ENCODE measurements around the gene P4HTM. TPM values are rescaled to one million over a fixed set of nuclear protein-coding genes. Genes with fewer than 3 reads are reported as not detected.

The P4HTM gene, protein sequence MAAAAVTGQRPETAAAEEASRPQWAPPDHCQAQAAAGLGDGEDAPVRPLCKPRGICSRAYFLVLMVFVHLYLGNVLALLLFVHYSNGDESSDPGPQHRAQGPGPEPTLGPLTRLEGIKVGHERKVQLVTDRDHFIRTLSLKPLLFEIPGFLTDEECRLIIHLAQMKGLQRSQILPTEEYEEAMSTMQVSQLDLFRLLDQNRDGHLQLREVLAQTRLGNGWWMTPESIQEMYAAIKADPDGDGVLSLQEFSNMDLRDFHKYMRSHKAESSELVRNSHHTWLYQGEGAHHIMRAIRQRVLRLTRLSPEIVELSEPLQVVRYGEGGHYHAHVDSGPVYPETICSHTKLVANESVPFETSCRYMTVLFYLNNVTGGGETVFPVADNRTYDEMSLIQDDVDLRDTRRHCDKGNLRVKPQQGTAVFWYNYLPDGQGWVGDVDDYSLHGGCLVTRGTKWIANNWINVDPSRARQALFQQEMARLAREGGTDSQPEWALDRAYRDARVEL
- total RNA-seq (2012; rRNA removed): 11.4 and 15.2 TPM in 2 replicates

DNA sequence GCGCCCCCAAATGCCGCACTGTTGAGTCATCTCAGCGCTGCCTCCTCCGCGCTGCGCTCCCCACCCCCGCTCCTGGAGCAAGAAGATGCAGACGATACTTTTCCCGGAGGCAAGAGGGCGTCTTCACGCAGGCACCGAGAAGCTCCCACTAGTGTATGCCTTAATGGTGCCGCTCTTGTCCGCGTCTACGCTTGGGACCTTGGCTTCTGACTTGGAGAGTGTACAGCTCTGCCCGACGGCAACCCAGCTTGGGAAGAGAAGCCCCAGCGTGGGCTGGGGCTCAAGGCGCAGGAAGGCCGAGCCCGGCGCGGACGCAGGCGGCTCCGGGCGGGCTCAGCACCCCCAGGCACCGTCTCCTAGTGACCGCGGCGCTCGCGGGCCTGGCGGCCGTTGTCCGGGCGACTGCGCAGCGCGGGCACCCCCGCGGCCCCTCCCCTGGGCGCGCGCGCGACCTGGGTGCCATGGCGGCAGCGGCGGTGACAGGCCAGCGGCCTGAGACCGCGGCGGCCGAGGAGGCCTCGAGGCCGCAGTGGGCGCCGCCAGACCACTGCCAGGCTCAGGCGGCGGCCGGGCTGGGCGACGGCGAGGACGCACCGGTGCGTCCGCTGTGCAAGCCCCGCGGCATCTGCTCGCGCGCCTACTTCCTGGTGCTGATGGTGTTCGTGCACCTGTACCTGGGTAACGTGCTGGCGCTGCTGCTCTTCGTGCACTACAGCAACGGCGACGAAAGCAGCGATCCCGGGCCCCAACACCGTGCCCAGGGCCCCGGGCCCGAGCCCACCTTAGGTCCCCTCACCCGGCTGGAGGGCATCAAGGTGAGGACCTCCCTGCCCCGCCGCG, at the start of gene P4HTM:
Gene P4HTM, plus strand, starts transcription at position 446 of the 840 bp plus-strand sequence. Its CDS starts 16 bp downstream, at position 462.
- H3K4me1 ChIP-seq (ENCODE audit: control insufficient read depth, insufficient read depth, low read length): peaks cover 22% of the 10 kb centered on the region

DNA sequence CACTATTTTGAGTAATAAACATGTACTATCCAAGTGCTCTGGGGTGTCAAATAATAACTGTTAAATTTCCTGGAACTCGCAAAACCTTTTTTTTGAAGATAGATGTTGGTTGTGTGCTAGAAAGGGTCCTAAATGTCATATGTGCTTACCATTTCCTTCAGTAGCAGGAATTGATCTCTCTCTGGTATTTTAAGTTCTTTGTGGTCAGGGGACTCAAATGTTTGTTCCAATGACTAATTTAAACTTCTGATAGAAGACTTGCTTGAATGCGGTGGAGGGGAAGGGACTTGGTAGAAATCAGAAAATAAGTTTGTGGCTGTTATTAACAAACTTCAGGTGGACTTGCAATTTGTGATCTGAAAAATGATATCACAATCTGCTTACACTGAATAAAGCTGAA, 44.6 kb upstream of the P4HTM start:
- no peak overlapping the region for H3K9ac ChIP-seq (ENCODE audit: low read depth, low read length)
- no peaks in the 10 kb centered on the region for H3K4me1 ChIP-seq (ENCODE audit: control insufficient read depth, insufficient read depth, low read length)
- H3K27me3 ChIP-seq (ENCODE audit: control insufficient read depth, insufficient read depth, low read length): no peaks in the 10 kb centered on the region
- no peaks in the 10 kb centered on the region for H3K9me3 ChIP-seq (replicated peaks; ENCODE audit: low read length)
- no peak overlapping the region for H3K4me3 ChIP-seq (ENCODE audit: low read length)
- no peak overlapping the region for H3K4me2 ChIP-seq (ENCODE audit: low read length)
- peaks cover 9% of the 10 kb centered on the region for H3K36me3 ChIP-seq (ENCODE audit: insufficient read depth, low read length)

More for the DNA sequence above, at the start of gene P4HTM:
- Histone ChIP-seq H3K4me3 (ENCODE audit: low read length) (peak within 1 kb of the TSS; percentile 75), H3K9me3 (replicated peaks; ENCODE audit: low read length) (no peaks in the 10 kb centered on the region), H3K9ac (ENCODE audit: low read depth, low read length) (peak within 1 kb of the TSS; percentile 82), H3K36me3 (ENCODE audit: insufficient read depth, low read length) (peaks cover 3% of the 10 kb centered on the region), H3K27me3 (ENCODE audit: control insufficient read depth, insufficient read depth, low read length) (no peaks in the 10 kb centered on the region), H3K4me2 (ENCODE audit: low read length) (peak within 1 kb of the TSS; percentile 87)

GRCh38 chr3:48945891-48946549, 44.0 kb upstream of the P4HTM start:
- Histone ChIP-seq H3K27me3 (ENCODE audit: control insufficient read depth, insufficient read depth, low read length) (no peaks in the 10 kb centered on the region), H3K9me3 (replicated peaks; ENCODE audit: low read length) (no peaks in the 10 kb centered on the region), H3K4me3 (ENCODE audit: low read length) (no peak overlapping the region), H3K9ac (ENCODE audit: low read depth, low read length) (no peak overlapping the region), H3K4me2 (ENCODE audit: low read length) (no peak overlapping the region), H3K36me3 (ENCODE audit: insufficient read depth, low read length) (peaks cover 9% of the 10 kb centered on the region), H3K4me1 (ENCODE audit: control insufficient read depth, insufficient read depth, low read length) (no peaks in the 10 kb centered on the region)

- H3K4me1 ChIP-seq (ENCODE audit: control insufficient read depth, insufficient read depth, low read length): no peaks in the 10 kb centered on the region
- no peak overlapping the region for H3K9ac ChIP-seq (ENCODE audit: low read depth, low read length)
- no peaks in the 10 kb centered on the region for H3K9me3 ChIP-seq (replicated peaks; ENCODE audit: low read length)
- H3K4me3 ChIP-seq (ENCODE audit: low read length): no peak overlapping the region
- H3K4me2 ChIP-seq (ENCODE audit: low read length): no peak overlapping the region
- H3K36me3 ChIP-seq (ENCODE audit: insufficient read depth, low read length): peaks cover 9% of the 10 kb centered on the region
- no peaks in the 10 kb centered on the region for H3K27me3 ChIP-seq (ENCODE audit: control insufficient read depth, insufficient read depth, low read length)
These were observed 40.7 kb upstream of the P4HTM start for GRCh38 chr3:48949376-48949717.

DNA sequence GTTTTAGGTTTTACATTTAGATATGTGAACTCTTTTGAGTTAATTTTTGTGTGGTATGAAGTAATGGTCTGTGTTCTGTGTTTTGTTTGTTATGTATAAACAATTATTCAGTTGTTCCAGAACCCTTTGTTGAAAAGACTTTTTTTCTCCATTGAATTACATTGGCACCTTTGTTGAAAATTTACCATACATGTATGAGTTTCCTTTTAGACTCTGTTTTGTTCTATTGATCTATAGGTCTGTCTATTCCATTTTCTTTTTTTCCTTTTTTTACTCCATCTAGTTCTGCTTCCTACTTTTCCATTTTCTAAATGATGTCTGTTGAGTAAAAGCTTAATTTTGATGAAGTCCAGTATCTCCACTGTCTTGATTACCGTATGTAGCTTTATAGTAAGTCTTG, 40.0 kb upstream of the P4HTM start:
- H3K9me3 ChIP-seq (replicated peaks; ENCODE audit: low read length): no peaks in the 10 kb centered on the region
- H3K9ac ChIP-seq (ENCODE audit: low read depth, low read length): no peak overlapping the region
- no peaks in the 10 kb centered on the region for H3K27me3 ChIP-seq (ENCODE audit: control insufficient read depth, insufficient read depth, low read length)
- no peak overlapping the region for H3K4me3 ChIP-seq (ENCODE audit: low read length)
- no peak overlapping the region for H3K4me2 ChIP-seq (ENCODE audit: low read length)
- no peaks in the 10 kb centered on the region for H3K4me1 ChIP-seq (ENCODE audit: control insufficient read depth, insufficient read depth, low read length)
- H3K36me3 ChIP-seq (ENCODE audit: insufficient read depth, low read length): peaks cover 6% of the 10 kb centered on the region

- no peak overlapping the region for H3K4me2 ChIP-seq (ENCODE audit: low read length)
- H3K9ac ChIP-seq (ENCODE audit: low read depth, low read length): no peak overlapping the region
- H3K4me3 ChIP-seq (ENCODE audit: low read length): no peak overlapping the region
- H3K9me3 ChIP-seq (replicated peaks; ENCODE audit: low read length): no peaks in the 10 kb centered on the region
- H3K27me3 ChIP-seq (ENCODE audit: control insufficient read depth, insufficient read depth, low read length): no peaks in the 10 kb centered on the region
- H3K4me1 ChIP-seq (ENCODE audit: control insufficient read depth, insufficient read depth, low read length): no peaks in the 10 kb centered on the region
- peaks cover 3% of the 10 kb centered on the region for H3K36me3 ChIP-seq (ENCODE audit: insufficient read depth, low read length)
These were observed 38.3 kb upstream of the P4HTM start for GRCh38 chr3:48951764-48952163.

- H3K36me3 ChIP-seq (ENCODE audit: insufficient read depth, low read length): peaks cover 8% of the 10 kb centered on the region
- H3K4me3 ChIP-seq (ENCODE audit: low read length): no peak overlapping the region
- no peaks in the 10 kb centered on the region for H3K27me3 ChIP-seq (ENCODE audit: control insufficient read depth, insufficient read depth, low read length)
- no peak overlapping the region for H3K9ac ChIP-seq (ENCODE audit: low read depth, low read length)
- H3K4me1 ChIP-seq (ENCODE audit: control insufficient read depth, insufficient read depth, low read length): no peaks in the 10 kb centered on the region
- H3K4me2 ChIP-seq (ENCODE audit: low read length): no peak overlapping the region
- no peaks in the 10 kb centered on the region for H3K9me3 ChIP-seq (replicated peaks; ENCODE audit: low read length)
These were observed 37.4 kb upstream of the P4HTM start for GRCh38 chr3:48952510-48953118.

- no peak overlapping the region for H3K4me3 ChIP-seq (ENCODE audit: low read length)
- H3K4me2 ChIP-seq (ENCODE audit: low read length): no peak overlapping the region
- H3K4me1 ChIP-seq (ENCODE audit: control insufficient read depth, insufficient read depth, low read length): peaks cover 6% of the 10 kb centered on the region
- no peak overlapping the region for H3K9ac ChIP-seq (ENCODE audit: low read depth, low read length)
- no peaks in the 10 kb centered on the region for H3K9me3 ChIP-seq (replicated peaks; ENCODE audit: low read length)
- H3K27me3 ChIP-seq (ENCODE audit: control insufficient read depth, insufficient read depth, low read length): no peaks in the 10 kb centered on the region
- H3K36me3 ChIP-seq (ENCODE audit: insufficient read depth, low read length): peaks cover 24% of the 10 kb centered on the region
These were observed 32.9 kb upstream of the P4HTM start for GRCh38 chr3:48957006-48957705.

DNA sequence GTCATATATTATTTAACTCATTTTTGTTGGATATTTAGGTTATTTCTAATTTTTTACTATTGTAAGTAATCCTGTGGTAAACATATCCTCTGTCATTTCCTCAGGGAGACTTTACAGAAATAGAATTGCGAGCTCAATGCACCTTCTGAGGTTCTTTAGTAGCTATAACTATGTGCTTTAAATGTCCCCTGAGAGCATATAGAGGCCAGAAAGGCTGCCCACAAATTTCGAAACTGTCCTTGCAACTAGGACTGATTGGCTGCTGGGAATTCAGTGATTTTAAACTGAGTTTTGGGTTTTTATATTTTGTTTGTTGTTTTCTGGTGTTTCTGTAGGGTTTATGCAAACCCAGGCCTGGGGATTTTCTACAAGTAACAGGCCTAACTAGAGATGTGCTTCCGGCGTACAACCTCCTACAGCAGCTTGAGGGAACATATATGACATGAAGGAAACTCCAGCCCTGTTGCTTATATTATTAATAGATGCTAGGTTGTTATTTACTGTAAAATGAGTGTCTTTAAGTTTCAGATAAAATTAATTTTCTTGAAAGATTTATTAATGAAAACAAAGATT, 29.1 kb upstream of the P4HTM start:
- Histone ChIP-seq H3K36me3 (ENCODE audit: insufficient read depth, low read length) (peaks cover 30% of the 10 kb centered on the region), H3K9me3 (replicated peaks; ENCODE audit: low read length) (no peaks in the 10 kb centered on the region), H3K4me3 (ENCODE audit: low read length) (no peak overlapping the region), H3K4me2 (ENCODE audit: low read length) (no peak overlapping the region), H3K27me3 (ENCODE audit: control insufficient read depth, insufficient read depth, low read length) (no peaks in the 10 kb centered on the region), H3K4me1 (ENCODE audit: control insufficient read depth, insufficient read depth, low read length) (peaks cover 6% of the 10 kb centered on the region), H3K9ac (ENCODE audit: low read depth, low read length) (no peak overlapping the region)

DNA sequence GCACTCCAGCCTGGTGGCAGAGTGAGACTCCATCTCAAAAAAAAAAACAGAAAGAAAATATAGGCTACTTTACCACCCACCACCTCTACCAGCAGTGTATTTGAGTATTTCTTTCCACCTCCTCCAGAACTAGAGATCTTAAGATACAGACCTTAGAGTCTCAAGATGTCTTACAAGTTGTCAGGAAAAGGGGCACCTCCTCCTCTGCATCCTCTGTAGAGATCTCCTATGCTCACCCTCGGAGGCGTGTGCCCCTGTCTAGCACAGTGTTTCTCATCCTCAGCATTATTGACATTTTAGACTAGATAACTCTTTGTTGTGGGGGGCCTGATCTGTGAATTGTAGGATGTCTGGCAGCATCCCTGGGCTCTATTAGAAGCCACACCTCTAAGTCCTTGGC, 27.7 kb upstream of the P4HTM start:
- H3K4me1 ChIP-seq (ENCODE audit: control insufficient read depth, insufficient read depth, low read length): peaks cover 20% of the 10 kb centered on the region
- H3K27me3 ChIP-seq (ENCODE audit: control insufficient read depth, insufficient read depth, low read length): no peaks in the 10 kb centered on the region
- H3K4me2 ChIP-seq (ENCODE audit: low read length): no peak overlapping the region
- H3K9ac ChIP-seq (ENCODE audit: low read depth, low read length): no peak overlapping the region
- peaks cover 37% of the 10 kb centered on the region for H3K36me3 ChIP-seq (ENCODE audit: insufficient read depth, low read length)
- no peak overlapping the region for H3K4me3 ChIP-seq (ENCODE audit: low read length)
- no peaks in the 10 kb centered on the region for H3K9me3 ChIP-seq (replicated peaks; ENCODE audit: low read length)

Measured in skeletal muscle satellite cell (primary cell).